AG04450 (cell line): ENCODE results near the gene NKG7. TPM values are rescaled to one million over a fixed set of nuclear protein-coding genes. Genes with fewer than 3 reads are reported as not detected.

ENCODE experiments used
- CTCF ChIA-PET: fragments of 300-600, 350-600 bp; formaldehyde crosslinking; extraction: SDS; loops from one replicate; lab custom pipeline; 2022; ENCODE audit warnings: antibody characterized with exemption, inconsistent platforms; lab: Charles Lee
- POLR2A ChIA-PET: fragments of 350-600 bp; formaldehyde crosslinking; extraction: SDS; loops from one replicate; lab custom pipeline; 2021; ENCODE audit warnings: antibody characterized with exemption, inconsistent platforms; lab: Yijun Ruan, JAX
- DNase-seq: peaks from one replicate; pipeline ENCODE4 v3.0.0-alpha.2; 2011; ENCODE audit warnings: low read depth, low spot score
- H3K27ac ChIP-seq: one replicate; pipeline ENCODE4 v1.5.1; 2012; ENCODE audit warnings: low read depth, low read length, control low read depth
- H3K27me3 ChIP-seq: one replicate; pipeline ENCODE4 v1.6.0; 2012; ENCODE audit warnings: low read length; ENCODE audit not compliant: control insufficient read depth, insufficient read depth
- H3K4me3 ChIP-seq: 2 replicates; pipeline ENCODE4 v1.5.1; 2011; ENCODE audit warnings: mild to moderate bottlenecking, low read depth, low read length, control low read depth
- H3K9me3 ChIP-seq: 2 replicates; pipeline ENCODE4 v1.5.1; 2012; ENCODE audit warnings: low read length; ENCODE audit not compliant: control insufficient read depth, insufficient read depth
- CTCF ChIP-seq: IDR thresholded peaks from 2 replicates; pipeline ENCODE4 v1.5.1; 2011; ENCODE audit warnings: low read depth, low read length, control low read depth, inconsistent platforms
- polyA plus RNA-seq: library from polyadenylated mRNA; depleted of rRNA; stranded (reverse); fragments of >200 nt; gene quantifications from 2 replicates; pipeline ENCODE4 v1.2.3, GENCODE V29; 2011

NKG7 gene
- polyA plus RNA-seq, 1 experiment = not detected

GRCh38 chr19:51359294-51359693 lies 13.2 kb downstream of the NKG7 start:
- POLR2A ChIA-PET = interaction anchor here (1.0 to 2.1 kb wide), 3 partner anchors 9 to 19 kb away, joined by 4 to 13 read pairs (median 6); no protein-coding TSS in a partner anchor
- CTCF ChIA-PET = interaction anchor here (0.8 to 1.5 kb wide), 6 partner anchors 9 to 302 kb away, joined by 3 to 17 read pairs (median 4); no protein-coding TSS in a partner anchor
- no peaks in the 10 kb centered on the region; the same call in 1 of the 2 replicates for H3K9me3 ChIP-seq
- no peak for TF ChIP-seq CTCF
- H3K27ac ChIP-seq = peak overlapping the region; percentile 78
- no peak overlapping the region for H3K4me3 ChIP-seq
- DNase-seq = peak; percentile 79
- H3K27me3 ChIP-seq = no peaks in the 10 kb centered on the region

GRCh38 chr19:51357952-51358351 lies 14.5 kb downstream of the NKG7 start:
- H3K9me3 ChIP-seq = no peaks in the 10 kb centered on the region; the same call in 1 of the 2 replicates
- DNase-seq = no peak
- no peak overlapping the region for H3K4me3 ChIP-seq
- CTCF ChIA-PET = interaction anchor here (1.4 to 1.5 kb wide), 2 partner anchors 18 to 303 kb away, joined by 3 to 17 read pairs; no protein-coding TSS in a partner anchor
- no peak for TF ChIP-seq CTCF
- no peak overlapping the region for H3K27ac ChIP-seq
- POLR2A ChIA-PET = no interaction called here
- no peaks in the 10 kb centered on the region for H3K27me3 ChIP-seq

- POLR2A ChIA-PET = no interaction called here
- no peak for TF ChIP-seq CTCF
- no peak for DNase-seq
Observed at GRCh38 chr19:51356159-51356801, 16.2 kb downstream of the NKG7 start.

GRCh38 chr19:51354742-51355148 lies 17.7 kb downstream of the NKG7 start:
- Histone ChIP-seq H3K9me3 (peaks cover 5% of the 10 kb centered on the region; the same call in 1 of the 2 replicates), H3K4me3 (no peak overlapping the region), H3K27me3 (no peaks in the 10 kb centered on the region), H3K27ac (no peak overlapping the region)
- ChIA-PET CTCF (interaction anchor here (0.7 to 1.2 kb wide), 3 partner anchors 13 to 118 kb away, joined by 4 to 6 read pairs (median 4); no protein-coding TSS in a partner anchor), POLR2A (interaction anchor here (0.8 kb wide), 2 partner anchors 13 to 15 kb away, joined by 3 read pairs; no protein-coding TSS in a partner anchor)
- TF ChIP-seq CTCF = no peak
- DNase-seq = no peak

More at GRCh38 chr19:51356159-51356801, 16.2 kb downstream of the NKG7 start:
- no peaks in the 10 kb centered on the region for H3K27me3 ChIP-seq
- H3K4me3 ChIP-seq = no peak overlapping the region
- CTCF ChIA-PET = interaction anchor here (1.3 kb wide), 1 partner anchor 15 kb away, joined by 6 read pairs; no protein-coding TSS in a partner anchor
- peaks cover 2% of the 10 kb centered on the region; the same call in 1 of the 2 replicates for H3K9me3 ChIP-seq
- H3K27ac ChIP-seq = no peak overlapping the region
